SK-MEL-5 (cell line): ENCODE results near the gene DRICH1. TPM values are rescaled to one million over a fixed set of nuclear protein-coding genes. Genes with fewer than 3 reads are reported as not detected.
"Not testable (repeated sequence)": the region's sequence is repeated elsewhere in the genome, so short reads cannot be mapped to it uniquely, and the experiment has no call there.

Experiments
- DNase-seq: peaks from one replicate; pipeline ENCODE4 v3.0.0-alpha.2; 2016; ENCODE audit warnings: low read depth, low spot score
- in situ Hi-C: cut with HindIII; loops from 2 replicates; pipeline ENCODE4 v1.10.0; 2016; ENCODE audit warnings: low sequenced_read_pairs, high pct_unique_total_duplicates, low pct_unique_long_range_greater_than_20kb
- total RNA-seq: library from RNA; depleted of rRNA; stranded (reverse); fragments of >200 nt; shearing (Covaris generic); gene quantifications from 2 replicates; pipeline ENCODE4 v1.2.3, GENCODE V29; 2014

The DRICH1 gene
- total RNA-seq, 1 experiment from 2014 or later: not detected

DNA sequence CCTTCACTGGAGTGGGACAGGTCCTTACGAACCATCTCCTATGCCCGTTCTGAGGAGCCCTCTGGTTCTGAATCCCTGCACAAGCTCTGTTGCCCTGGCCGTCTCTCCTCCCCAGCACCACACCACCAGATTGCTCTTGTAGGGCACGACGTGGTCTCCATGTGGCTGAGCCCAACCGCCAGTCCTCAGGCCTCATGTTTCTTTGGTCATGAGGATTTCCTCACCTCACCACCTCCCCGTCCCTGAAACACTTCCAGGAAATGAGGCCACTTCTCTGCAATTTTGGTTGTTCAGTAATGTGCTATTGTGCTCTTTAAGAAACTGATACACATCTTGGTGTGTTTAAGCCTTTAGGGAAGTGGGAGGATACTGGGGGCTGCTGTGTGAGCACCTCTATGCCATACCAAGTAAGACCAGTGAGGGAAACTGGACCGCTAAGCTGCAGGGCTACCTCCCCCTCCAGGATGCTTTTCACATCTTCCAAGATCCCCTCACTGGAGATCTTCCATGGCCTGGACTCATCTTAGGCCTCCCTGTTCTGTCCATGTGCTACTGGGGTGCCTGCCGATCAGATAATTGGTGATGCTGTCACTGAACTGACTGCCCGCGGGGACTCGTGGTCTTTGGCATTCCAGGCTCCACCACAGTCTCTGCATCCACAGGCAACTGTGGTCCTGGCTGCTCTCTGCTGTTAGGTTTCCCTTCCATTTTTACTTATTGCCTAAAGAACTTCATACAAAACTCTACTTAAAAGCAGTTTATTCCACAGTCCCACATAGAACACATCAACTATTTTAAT lies 21.9 kb downstream of the DRICH1 start:
- no peak for DNase-seq
- in situ Hi-C loops: no loop called here

DNA sequence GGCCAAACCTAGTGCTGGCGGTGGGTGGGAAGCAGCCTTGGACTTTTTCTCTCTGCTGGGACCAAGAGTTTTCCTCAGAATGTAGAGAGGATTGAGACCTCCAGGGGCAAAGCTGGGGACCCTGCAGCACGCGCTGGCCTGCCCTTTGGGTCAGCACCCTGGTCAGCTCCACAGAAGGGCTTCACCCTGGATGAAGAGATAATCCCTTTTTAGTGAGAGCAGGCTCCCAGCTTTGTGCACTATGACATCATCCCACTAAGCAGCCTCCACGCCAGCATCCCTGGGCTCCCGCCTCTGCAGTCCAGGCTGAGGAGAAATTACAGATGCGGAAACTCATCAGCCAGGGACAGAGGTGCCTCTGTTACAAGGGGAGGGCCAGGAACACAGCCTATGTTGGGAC lies 23.5 kb downstream of the DRICH1 start:
- in situ Hi-C loops: no loop called here
- no peak for DNase-seq

GRCh38 chr22:23606204-23607131 lies 25.7 kb downstream of the DRICH1 start:
- in situ Hi-C loops: no loop called here
- DNase-seq: no peak

DNA sequence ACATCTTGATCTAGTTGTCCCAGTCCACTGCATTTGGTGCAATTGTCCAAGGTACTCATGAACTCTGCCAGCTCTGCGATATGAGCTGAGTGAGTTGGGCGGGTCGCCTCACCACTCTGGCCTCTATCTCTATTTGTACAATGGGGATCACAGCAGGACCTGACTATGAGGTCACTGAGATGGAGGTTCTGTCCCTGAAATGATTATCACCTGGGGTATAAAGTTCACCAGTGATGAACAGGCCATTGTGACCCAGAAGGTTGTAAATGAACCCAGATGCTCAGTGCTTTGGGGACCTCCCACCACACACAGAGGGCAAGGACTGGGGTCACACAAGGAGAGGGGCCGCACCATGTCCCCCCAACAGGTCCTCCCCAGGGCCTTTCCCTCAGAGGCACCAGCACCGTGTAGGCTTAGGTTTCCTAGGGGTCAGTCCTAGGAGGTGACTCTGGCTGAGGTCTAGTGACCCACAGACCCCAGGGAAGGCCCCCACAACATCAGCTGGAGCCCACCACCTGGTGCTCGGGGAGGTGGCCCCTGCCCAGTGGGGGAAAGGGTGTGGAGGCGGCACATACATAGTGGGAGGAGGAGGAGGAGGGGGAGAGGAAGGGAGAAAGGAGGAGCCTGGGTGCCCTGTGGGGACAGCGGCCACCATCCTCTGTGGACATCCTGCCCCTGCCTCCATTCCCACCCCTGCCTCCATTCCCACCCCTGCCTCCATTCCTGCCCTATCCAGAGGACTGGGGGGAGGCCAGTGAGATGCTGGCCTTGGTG lies 27.0 kb downstream of the DRICH1 start:
- no peak for DNase-seq
- in situ Hi-C loops: no loop called here

- in situ Hi-C loops: no loop called here
These were observed 28.9 kb downstream of the DRICH1 start for GRCh38 chr22:23603266-23603665.

DNA sequence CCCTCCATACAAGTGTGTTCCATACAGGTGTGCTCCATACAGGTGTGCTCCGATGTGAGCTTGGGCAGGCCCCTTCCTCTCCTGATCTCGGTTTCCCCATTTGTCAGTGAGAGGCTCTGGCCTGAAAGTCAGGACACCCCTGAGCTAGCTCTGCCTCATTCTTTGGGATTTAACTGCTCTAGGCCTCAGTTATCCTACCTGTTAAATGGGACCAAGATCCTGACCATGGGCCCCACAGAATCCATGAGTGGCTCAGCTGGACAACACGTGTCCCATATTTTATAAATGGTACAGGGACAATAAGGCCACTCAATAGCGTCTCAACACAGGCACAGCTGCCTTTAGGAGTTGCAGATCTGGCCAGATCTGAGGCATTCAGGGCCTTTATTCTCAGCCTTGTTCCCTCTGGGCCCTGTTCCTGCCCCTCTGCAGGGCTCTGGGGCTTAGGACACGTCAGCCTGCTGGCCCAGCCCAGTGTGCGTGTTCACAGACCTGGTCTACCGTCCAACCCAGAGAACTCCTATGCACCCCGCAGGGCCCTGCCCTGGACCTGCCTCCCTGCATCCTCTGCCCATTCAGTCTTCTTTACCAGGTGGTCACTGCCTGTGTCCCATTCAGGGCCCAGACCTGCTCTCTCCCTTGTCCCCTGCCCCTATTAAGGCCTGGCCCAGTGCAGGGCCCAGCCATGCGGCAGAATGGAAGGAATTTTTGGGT lies 33.2 kb downstream of the DRICH1 start:
- DNase-seq: no peak
- in situ Hi-C loops: no loop called here

More at GRCh38 chr22:23603266-23603665, 28.9 kb downstream of the DRICH1 start:
- DNase-seq: no peak

DNA sequence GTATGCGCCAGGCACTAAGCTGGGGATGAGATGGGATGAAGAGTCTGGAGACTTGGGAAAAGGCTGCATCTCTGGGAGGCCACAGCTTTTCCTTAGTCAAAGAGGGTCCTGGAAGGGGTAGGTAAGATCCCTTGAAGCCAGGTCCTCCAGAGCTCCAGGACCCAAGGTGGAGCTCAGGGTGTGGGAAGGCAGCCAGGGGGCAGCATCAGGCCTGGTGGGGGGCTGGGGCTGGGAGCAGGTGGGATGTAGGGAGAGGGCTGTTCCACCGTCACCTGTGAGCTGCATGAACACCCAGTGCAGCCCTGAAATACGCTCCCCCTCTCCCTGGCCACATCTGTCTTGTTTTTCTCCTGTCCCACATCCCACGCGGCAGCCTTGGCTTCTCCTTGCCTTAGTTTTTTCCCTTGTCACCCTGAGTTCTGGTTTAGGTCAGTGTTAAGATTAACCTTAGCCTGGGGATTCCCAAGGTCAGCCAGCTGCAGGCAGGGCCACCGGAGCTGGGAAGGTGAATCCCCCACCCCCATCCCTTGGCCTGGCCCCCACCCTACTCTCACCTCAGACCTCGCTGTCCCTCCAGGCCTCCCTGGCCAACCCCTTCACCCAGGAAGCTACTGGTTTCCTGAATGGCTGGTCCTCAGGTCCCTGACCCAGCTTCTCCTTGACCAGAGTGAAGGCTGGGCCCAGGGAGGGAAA lies 34.4 kb downstream of the DRICH1 start:
- in situ Hi-C loops, DNase-seq: not testable (repeated sequence)

- in situ Hi-C loops, DNase-seq: not testable (repeated sequence)
These were observed 36.2 kb downstream of the DRICH1 start for GRCh38 chr22:23595904-23596303.

GRCh38 chr22:23591846-23592245 lies 40.3 kb downstream of the DRICH1 start:
- in situ Hi-C loops: no loop called here
- DNase-seq: no peak

DNA sequence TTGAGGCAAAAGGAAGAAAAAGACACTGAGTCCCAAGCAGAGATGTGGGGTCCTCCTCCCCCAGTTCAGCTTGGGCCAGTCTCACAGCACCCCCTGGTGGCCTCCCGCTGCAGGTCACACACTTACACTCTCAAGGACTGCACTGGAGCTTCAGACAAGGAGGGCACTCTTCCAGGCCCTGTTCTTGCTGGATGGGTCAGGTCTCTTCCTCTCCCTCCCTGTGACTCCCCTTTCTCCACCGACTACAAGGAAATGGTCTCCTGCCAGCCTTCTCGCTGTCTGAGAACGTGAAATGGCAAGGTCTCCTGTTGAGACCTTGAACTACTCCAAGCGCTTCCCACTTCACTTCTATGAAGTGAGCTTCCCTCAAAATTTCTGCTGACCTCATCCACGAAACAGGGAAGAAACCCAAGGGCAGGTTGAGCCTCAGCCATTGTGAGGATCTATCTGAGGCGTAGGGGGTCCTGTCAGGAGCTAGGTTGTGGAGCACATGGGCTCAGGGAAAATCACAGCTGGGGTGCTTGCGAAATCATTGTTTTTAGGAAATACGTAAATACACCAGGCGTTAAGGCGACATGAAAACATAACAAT lies 40.8 kb downstream of the DRICH1 start:
- in situ Hi-C loops: no loop called here
- peak; percentile 81 for DNase-seq

GRCh38 chr22:23583836-23584235 lies 48.3 kb downstream of the DRICH1 start:
- DNase-seq: no peak
- in situ Hi-C loops: no loop called here

GRCh38 chr22:23583153-23583552 lies 49.0 kb downstream of the DRICH1 start:
- in situ Hi-C loops: no loop called here
- DNase-seq: no peak

GRCh38 chr22:23581260-23581650 lies 50.9 kb downstream of the DRICH1 start:
- in situ Hi-C loops: no loop called here

GRCh38 chr22:23580576-23581259 lies 51.4 kb downstream of the DRICH1 start:
- no peak for DNase-seq
- in situ Hi-C loops: no loop called here

More at GRCh38 chr22:23581260-23581650, 50.9 kb downstream of the DRICH1 start:
- no peak for DNase-seq

- in situ Hi-C loops: no loop called here
- DNase-seq: no peak
These were observed 52.1 kb downstream of the DRICH1 start, which contains the start of gene IGLL1 for GRCh38 chr22:23579870-23580575. Gene IGLL1, minus strand, starts transcription at chr22:23580290. Its CDS starts 100 bp downstream, at chr22:23580190.
